Measurements from ENCODE around the gene ATOH1. TPM values are rescaled to one million over a fixed set of nuclear protein-coding genes. Genes with fewer than 3 reads are reported as not detected.

ATOH1 gene
- total RNA-seq, 2 experiments from 2014 or later: not detected

- no peaks in the 10 kb centered on the region for H3K36me3 Mint-ChIP-seq
- POLR2A ChIA-PET: no interaction called here
- intact Hi-C loops (cut with micrococcal nuclease): no loop called here
- H3K27ac Mint-ChIP-seq: no peak overlapping the region
- H3K4me3 Mint-ChIP-seq: no peak overlapping the region
- CTCF ChIA-PET: no interaction called here
- H3K4me1 Mint-ChIP-seq (ENCODE audit: low read depth): no peaks in the 10 kb centered on the region
- DNase-seq: no peak
- H3K27me3 Mint-ChIP-seq: peaks cover 3% of the 10 kb centered on the region
- no peaks in the 10 kb centered on the region for H3K9me3 Mint-ChIP-seq
Measured at GRCh38 chr4:93814722-93815121, 13.8 kb upstream of the ATOH1 start.

- ChIA-PET POLR2A (no interaction called here), CTCF (no interaction called here)
- no peak overlapping the region for H3K27ac Mint-ChIP-seq
- DNase-seq: no peak
- H3K9me3 Mint-ChIP-seq: no peaks in the 10 kb centered on the region
- no peaks in the 10 kb centered on the region for H3K36me3 Mint-ChIP-seq
- peaks cover 16% of the 10 kb centered on the region for H3K4me1 Mint-ChIP-seq (ENCODE audit: low read depth)
- peaks cover 46% of the 10 kb centered on the region for H3K27me3 Mint-ChIP-seq
- intact Hi-C loops (cut with micrococcal nuclease): no loop called here
- H3K4me3 Mint-ChIP-seq: no peak overlapping the region
Measured at GRCh38 chr4:93825551-93826216, 2.9 kb upstream of the ATOH1 start.

GRCh38 chr4:93827272-93827947, 1.1 kb upstream of the ATOH1 start:
- Mint-ChIP-seq H3K4me3 (no peak overlapping the region), H3K9me3 (no peaks in the 10 kb centered on the region), H3K27me3 (peaks cover 63% of the 10 kb centered on the region), H3K36me3 (no peaks in the 10 kb centered on the region), H3K4me1 (ENCODE audit: low read depth) (peaks cover 19% of the 10 kb centered on the region), H3K27ac (no peak overlapping the region)
- intact Hi-C loops (cut with micrococcal nuclease): no loop called here
- POLR2A ChIA-PET: no interaction called here
- DNase-seq: no peak
- CTCF ChIA-PET: no interaction called here

- DNase-seq: no peak
- H3K27me3 Mint-ChIP-seq: peaks cover 76% of the 10 kb centered on the region
- H3K4me1 Mint-ChIP-seq (ENCODE audit: low read depth): peaks cover 19% of the 10 kb centered on the region
- POLR2A ChIA-PET: no interaction called here
- no peak overlapping the region for H3K27ac Mint-ChIP-seq
- CTCF ChIA-PET: no interaction called here
- no peak overlapping the region for H3K4me3 Mint-ChIP-seq
- no peaks in the 10 kb centered on the region for H3K9me3 Mint-ChIP-seq
- no peaks in the 10 kb centered on the region for H3K36me3 Mint-ChIP-seq
- intact Hi-C loops (cut with micrococcal nuclease): no loop called here
Measured at GRCh38 chr4:93828995-93829819, 654 bp downstream of the ATOH1 start.

- Mint-ChIP-seq H3K27ac (no peak overlapping the region), H3K27me3 (peaks cover 83% of the 10 kb centered on the region), H3K9me3 (no peaks in the 10 kb centered on the region), H3K36me3 (no peaks in the 10 kb centered on the region), H3K4me3 (no peak overlapping the region), H3K4me1 (ENCODE audit: low read depth) (peaks cover 19% of the 10 kb centered on the region)
- ChIA-PET POLR2A (no interaction called here), CTCF (no interaction called here)
- no peak for DNase-seq
- intact Hi-C loops (cut with micrococcal nuclease): loop anchor here (5.0 kb wide), 1 partner anchor 1528 kb away; the partner anchor contains the start of gene GRID2
Measured at GRCh38 chr4:93829820-93830687, 1.5 kb downstream of the ATOH1 start.

- no peak overlapping the region for H3K4me3 Mint-ChIP-seq
- CTCF ChIA-PET: no interaction called here
- H3K27ac Mint-ChIP-seq: no peak overlapping the region
- H3K4me1 Mint-ChIP-seq (ENCODE audit: low read depth): peaks cover 19% of the 10 kb centered on the region
- intact Hi-C loops (cut with micrococcal nuclease): loop anchor here (5.0 kb wide), 1 partner anchor 1530 kb away; the partner anchor contains the start of gene GRID2
- POLR2A ChIA-PET: no interaction called here
- no peak for DNase-seq
- no peaks in the 10 kb centered on the region for H3K9me3 Mint-ChIP-seq
- no peaks in the 10 kb centered on the region for H3K36me3 Mint-ChIP-seq
- H3K27me3 Mint-ChIP-seq: peaks cover 82% of the 10 kb centered on the region
Measured at GRCh38 chr4:93831716-93832496, 3.4 kb downstream of the ATOH1 start.

GRCh38 chr4:93834249-93835066, 5.9 kb downstream of the ATOH1 start:
- no peak overlapping the region for H3K4me3 Mint-ChIP-seq
- H3K36me3 Mint-ChIP-seq: no peaks in the 10 kb centered on the region
- no peaks in the 10 kb centered on the region for H3K9me3 Mint-ChIP-seq
- H3K27me3 Mint-ChIP-seq: peaks cover 60% of the 10 kb centered on the region
- DNase-seq: no peak
- intact Hi-C loops (cut with micrococcal nuclease): loop anchor here (5.0 kb wide), 1 partner anchor 1532 kb away; the partner anchor contains the start of gene GRID2
- POLR2A ChIA-PET: no interaction called here
- H3K4me1 Mint-ChIP-seq (ENCODE audit: low read depth): peaks cover 9% of the 10 kb centered on the region
- CTCF ChIA-PET: no interaction called here
- no peak overlapping the region for H3K27ac Mint-ChIP-seq

GRCh38 chr4:93835929-93836328, 7.4 kb downstream of the ATOH1 start:
- intact Hi-C loops (cut with micrococcal nuclease): no loop called here

GRCh38 chr4:93839704-93840103, 11.2 kb downstream of the ATOH1 start:
- CTCF ChIA-PET: no interaction called here
- no peaks in the 10 kb centered on the region for H3K9me3 Mint-ChIP-seq
- intact Hi-C loops (cut with micrococcal nuclease): no loop called here
- no peak overlapping the region for H3K4me3 Mint-ChIP-seq
- peaks cover 17% of the 10 kb centered on the region for H3K27me3 Mint-ChIP-seq
- no peaks in the 10 kb centered on the region for H3K4me1 Mint-ChIP-seq (ENCODE audit: low read depth)
- H3K27ac Mint-ChIP-seq: no peak overlapping the region
- no peaks in the 10 kb centered on the region for H3K36me3 Mint-ChIP-seq
- no peak for DNase-seq
- POLR2A ChIA-PET: no interaction called here

More at GRCh38 chr4:93835929-93836328, 7.4 kb downstream of the ATOH1 start:
- ChIA-PET POLR2A (no interaction called here), CTCF (no interaction called here)
- no peak overlapping the region for H3K27ac Mint-ChIP-seq
- no peaks in the 10 kb centered on the region for H3K36me3 Mint-ChIP-seq
- H3K9me3 Mint-ChIP-seq: no peaks in the 10 kb centered on the region
- peaks cover 2% of the 10 kb centered on the region for H3K4me1 Mint-ChIP-seq (ENCODE audit: low read depth)
- no peak overlapping the region for H3K4me3 Mint-ChIP-seq
- peaks cover 47% of the 10 kb centered on the region for H3K27me3 Mint-ChIP-seq
- no peak for DNase-seq

GRCh38 chr4:93841803-93842345, 13.3 kb downstream of the ATOH1 start:
- CTCF ChIA-PET: no interaction called here
- no peaks in the 10 kb centered on the region for H3K9me3 Mint-ChIP-seq
- no peak overlapping the region for H3K4me3 Mint-ChIP-seq
- POLR2A ChIA-PET: no interaction called here
- intact Hi-C loops (cut with micrococcal nuclease): no loop called here
- no peak for DNase-seq
- no peak overlapping the region for H3K27ac Mint-ChIP-seq
- H3K4me1 Mint-ChIP-seq (ENCODE audit: low read depth): no peaks in the 10 kb centered on the region
- no peaks in the 10 kb centered on the region for H3K36me3 Mint-ChIP-seq
- H3K27me3 Mint-ChIP-seq: no peaks in the 10 kb centered on the region

Measured in activated CD4-positive, alpha-beta memory T cell treated with anti-CD3 and anti-CD28 coated beads for 36 hours (primary cell).